Ovary (tissue), 3 donors: ENCODE results near the gene STYXL1.

ENCODE experiments used
- CTCF ChIP-seq, 3 donors: fragments of 450-650 bp in 2 of 3; fragments of 200-600 bp in 1 of 3; IDR thresholded peaks; one replicate each; pipeline versions ENCODE4 v1.5.1 to v1.8.0; 2016 to 2022; ENCODE audit warnings: antibody characterized with exemption in 3 of 3, mild to moderate bottlenecking in 1 of 3
- EP300 ChIP-seq: sonication (generic); formaldehyde crosslinking; IDR thresholded peaks from one replicate; pipeline ENCODE4 v1.6.1; 2017; ENCODE audit warnings: antibody characterized with exemption
- POLR2A ChIP-seq: fragments of 450-650 bp; IDR thresholded peaks from one replicate; pipeline ENCODE4 v1.6.1; 2017; ENCODE audit warnings: antibody characterized with exemption, mild to moderate bottlenecking, moderate library complexity
- donor health status: DM: no; HTN: no; CAD: no.

GRCh38 chr7:75995996-75996395 is 51.8 kb downstream of the STYXL1 start:
- no peak for TF ChIP-seq CTCF (IDR thresholded peaks at IDR 0.05)
- no peak for TF ChIP-seq POLR2A
- TF ChIP-seq EP300: no peak
